ENCODE measurements around the gene KDM4C. TPM values are rescaled to one million over a fixed set of nuclear protein-coding genes. Genes with fewer than 3 reads are reported as not detected.

KDM4C gene
- total RNA-seq, 1 experiment from 2014 or later, result 7.1 TPM

DNA sequence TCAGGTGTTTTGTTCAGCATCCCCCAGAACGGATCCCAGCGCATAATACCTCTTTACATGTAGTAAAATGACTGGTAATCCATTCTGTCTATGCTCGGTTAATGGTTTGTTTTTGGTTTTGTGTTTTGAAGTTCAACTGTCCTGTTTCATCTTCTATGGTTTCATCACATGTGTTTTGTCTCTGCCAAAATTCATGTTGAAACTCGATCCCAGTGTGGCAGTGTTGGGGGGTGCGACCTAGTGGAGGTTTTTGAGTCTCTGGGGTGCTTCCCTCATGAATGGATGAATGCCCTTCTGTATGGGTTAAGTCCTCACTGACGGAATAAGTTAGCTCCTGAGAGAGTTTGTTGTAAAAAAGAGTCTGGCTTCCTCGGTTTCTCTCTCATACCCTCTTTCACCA, 317.4 kb downstream of the KDM4C start:
- CTCF ChIA-PET, result no interaction called here
- POLR2A ChIA-PET, result no interaction called here
- no peak for ATAC-seq
- Histone ChIP-seq H3K9me3 (ENCODE audit: control insufficient read depth, insufficient read depth, low read depth, low read length) (no peaks in the 10 kb centered on the region), H3K27me3 (ENCODE audit: control insufficient read depth, insufficient read depth, low read length) (no peaks in the 10 kb centered on the region), H3K4me3 (ENCODE audit: low read depth in 2 of 2, low read length in 2 of 2) (no peak overlapping the region), H3K27ac (ENCODE audit: low read length) (no peak overlapping the region), H3K36me3 (ENCODE audit: control insufficient read depth, insufficient read depth, low read length) (no peaks in the 10 kb centered on the region), H3K4me1 (ENCODE audit: control insufficient read depth, insufficient read depth, low read length) (no peaks in the 10 kb centered on the region)
- in situ Hi-C loops (cut with HindIII; ENCODE audit: low pct_unique_long_range_greater_than_20kb, low sequenced_read_pairs) (no loop called here), intact Hi-C loops (cut with micrococcal nuclease; ENCODE audit: unreplicated experiment) (no loop called here)
- no TSS peak for BruUV-seq (replicated peaks)
- DNase-seq (ENCODE audit: low read depth, low spot score), result no peak
- no peak for TF ChIP-seq SIN3A (IDR thresholded peaks at IDR 0.05; ENCODE audit: borderline replicate concordance, insufficient read depth, low read depth, low read length)

DNA sequence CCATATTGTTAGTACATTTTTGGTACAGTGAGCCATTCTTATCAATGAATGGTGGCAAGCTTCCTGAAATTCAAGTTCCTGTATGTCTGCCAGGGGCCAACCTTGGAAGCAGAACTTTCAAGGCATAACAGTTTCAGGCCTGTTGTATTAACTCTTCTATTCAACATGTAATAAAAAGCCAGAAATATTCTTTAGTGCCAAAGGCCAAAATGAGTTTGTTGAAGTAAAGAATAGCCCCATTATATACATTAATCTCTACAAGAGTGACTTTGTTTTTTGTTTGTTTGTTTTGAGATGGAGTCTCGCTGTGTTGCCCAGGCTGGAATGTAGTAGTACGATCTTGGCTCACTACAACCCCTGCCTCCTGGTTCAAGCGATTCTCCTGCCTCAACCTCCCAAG, 321.3 kb downstream of the KDM4C start:
- in situ Hi-C loops (cut with HindIII; ENCODE audit: low pct_unique_long_range_greater_than_20kb, low sequenced_read_pairs) (no loop called here), intact Hi-C loops (cut with micrococcal nuclease; ENCODE audit: unreplicated experiment) (no loop called here)
- Histone ChIP-seq H3K36me3 (ENCODE audit: control insufficient read depth, insufficient read depth, low read length) (no peaks in the 10 kb centered on the region), H3K27me3 (ENCODE audit: control insufficient read depth, insufficient read depth, low read length) (no peaks in the 10 kb centered on the region), H3K27ac (ENCODE audit: low read length) (no peak overlapping the region), H3K9me3 (ENCODE audit: control insufficient read depth, insufficient read depth, low read depth, low read length) (no peaks in the 10 kb centered on the region), H3K4me3 (ENCODE audit: low read depth in 2 of 2, low read length in 2 of 2) (no peak overlapping the region), H3K4me1 (ENCODE audit: control insufficient read depth, insufficient read depth, low read length) (no peaks in the 10 kb centered on the region)
- ChIA-PET CTCF (no interaction called here), POLR2A (no interaction called here)
- BruUV-seq (replicated peaks), result no TSS peak
- ATAC-seq (no peak), DNase-seq (ENCODE audit: low read depth, low spot score) (no peak)
- no peak for TF ChIP-seq REST (IDR thresholded peaks at IDR 0.05; ENCODE audit: insufficient read depth in 1 of 2, low read depth in 2 of 2, low read length in 1 of 2)
- TF ChIP-seq POLR2AphosphoS5 (IDR thresholded peaks at IDR 0.05; ENCODE audit: low read depth, low read length), result no peak
- TF ChIP-seq TCF7L2 (IDR thresholded peaks at IDR 0.05; ENCODE audit: low read depth, low read length), result no peak
- TF ChIP-seq SIN3A (IDR thresholded peaks at IDR 0.05; ENCODE audit: borderline replicate concordance, insufficient read depth, low read depth, low read length), result no peak
- TF ChIP-seq, protein P1, sequence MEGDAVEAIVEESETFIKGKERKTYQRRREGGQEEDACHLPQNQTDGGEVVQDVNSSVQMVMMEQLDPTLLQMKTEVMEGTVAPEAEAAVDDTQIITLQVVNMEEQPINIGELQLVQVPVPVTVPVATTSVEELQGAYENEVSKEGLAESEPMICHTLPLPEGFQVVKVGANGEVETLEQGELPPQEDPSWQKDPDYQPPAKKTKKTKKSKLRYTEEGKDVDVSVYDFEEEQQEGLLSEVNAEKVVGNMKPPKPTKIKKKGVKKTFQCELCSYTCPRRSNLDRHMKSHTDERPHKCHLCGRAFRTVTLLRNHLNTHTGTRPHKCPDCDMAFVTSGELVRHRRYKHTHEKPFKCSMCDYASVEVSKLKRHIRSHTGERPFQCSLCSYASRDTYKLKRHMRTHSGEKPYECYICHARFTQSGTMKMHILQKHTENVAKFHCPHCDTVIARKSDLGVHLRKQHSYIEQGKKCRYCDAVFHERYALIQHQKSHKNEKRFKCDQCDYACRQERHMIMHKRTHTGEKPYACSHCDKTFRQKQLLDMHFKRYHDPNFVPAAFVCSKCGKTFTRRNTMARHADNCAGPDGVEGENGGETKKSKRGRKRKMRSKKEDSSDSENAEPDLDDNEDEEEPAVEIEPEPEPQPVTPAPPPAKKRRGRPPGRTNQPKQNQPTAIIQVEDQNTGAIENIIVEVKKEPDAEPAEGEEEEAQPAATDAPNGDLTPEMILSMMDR (IDR thresholded peaks at IDR 0.05), result no peak

DNA sequence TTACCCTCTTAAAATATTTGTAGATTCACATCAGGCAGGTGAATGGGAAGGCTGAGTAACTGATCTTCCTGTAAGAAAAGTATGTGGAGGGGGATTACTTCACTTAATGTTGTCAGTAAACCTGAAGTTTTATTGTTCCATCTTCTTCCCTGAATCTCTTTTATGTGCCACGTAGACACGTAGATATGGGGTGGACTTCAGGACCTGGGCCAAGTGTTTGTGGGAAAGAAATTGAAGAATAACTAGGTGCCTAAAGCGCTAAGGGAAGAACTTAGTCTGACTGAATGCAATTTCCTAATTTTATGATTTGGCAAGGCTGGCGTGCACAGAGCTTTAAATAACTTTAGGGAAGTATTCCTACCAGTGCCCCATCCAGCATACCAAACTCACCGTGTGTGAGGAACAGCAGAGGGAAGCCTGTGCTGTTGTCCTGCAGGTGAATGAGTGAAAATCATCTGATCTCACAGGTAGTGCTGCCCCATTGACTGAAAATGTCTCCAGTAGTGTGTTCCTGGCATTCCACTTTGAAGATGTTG, 323.4 kb downstream of the KDM4C start:
- in situ Hi-C loops (cut with HindIII; ENCODE audit: low pct_unique_long_range_greater_than_20kb, low sequenced_read_pairs) (no loop called here), intact Hi-C loops (cut with micrococcal nuclease; ENCODE audit: unreplicated experiment) (no loop called here)
- no peaks in the 10 kb centered on the region for H3K9me3 ChIP-seq (ENCODE audit: control insufficient read depth, insufficient read depth, low read depth, low read length)
- no peaks in the 10 kb centered on the region for H3K36me3 ChIP-seq (ENCODE audit: control insufficient read depth, insufficient read depth, low read length)
- no peak for TF ChIP-seq SIN3A (IDR thresholded peaks at IDR 0.05; ENCODE audit: borderline replicate concordance, insufficient read depth, low read depth, low read length)
- TF ChIP-seq TCF7L2 (IDR thresholded peaks at IDR 0.05; ENCODE audit: low read depth, low read length), result no peak
- no peak for TF ChIP-seq POLR2AphosphoS5 (IDR thresholded peaks at IDR 0.05; ENCODE audit: low read depth, low read length)
- TF ChIP-seq, protein P1 (IDR thresholded peaks at IDR 0.05), result no peak
- TF ChIP-seq REST (IDR thresholded peaks at IDR 0.05; ENCODE audit: insufficient read depth in 1 of 2, low read depth in 2 of 2, low read length in 1 of 2), result no peak
- no peak for DNase-seq (ENCODE audit: low read depth, low spot score)
- no peaks in the 10 kb centered on the region for H3K4me1 ChIP-seq (ENCODE audit: control insufficient read depth, insufficient read depth, low read length)
- ATAC-seq, result no peak
- ChIA-PET POLR2A (no interaction called here), CTCF (no interaction called here)
- no TSS peak for BruUV-seq (replicated peaks)
- no peak overlapping the region for H3K27ac ChIP-seq (ENCODE audit: low read length)
- no peaks in the 10 kb centered on the region for H3K27me3 ChIP-seq (ENCODE audit: control insufficient read depth, insufficient read depth, low read length)
- no peak overlapping the region for H3K4me3 ChIP-seq (ENCODE audit: low read depth in 2 of 2, low read length in 2 of 2)
